Endothelial cell of umbilical vein (primary cell): ENCODE data around the gene FHIT. TPM values are rescaled to one million over a fixed set of nuclear protein-coding genes. Genes with fewer than 3 reads are reported as not detected.

Source experiments
- BruUV-seq: library from RNA; stranded (reverse); fragments of 400-500 nt; replicated peaks from 2 replicates; lab custom pipeline; 2021; lab: Mats Ljungman, UMichigan
- CTCF ChIA-PET: fragments of 300-600, 350-600 bp; sonication (Branson Sonifier 250); formaldehyde crosslinking; loops from one replicate; lab custom pipeline; 2021; ENCODE audit warnings: antibody characterized with exemption, inconsistent platforms; lab: Charles Lee
- POLR2A ChIA-PET: fragments of 300-600, 350-600 bp; sonication (Branson Sonifier 250); formaldehyde crosslinking; loops from one replicate; lab custom pipeline; 2021; ENCODE audit warnings: antibody characterized with exemption, inconsistent platforms; lab: Charles Lee
- DNase-seq: peaks from one replicate; pipeline ENCODE4 v3.0.0-alpha.2; 2011; ENCODE audit warnings: low read depth, low spot score
- FAIRE-seq: peaks from 2 replicates; lab custom pipeline; 2011; peaks lifted over from hg19 to GRCh38; lab: Jason Lieb, UNC
- H2AFZ ChIP-seq: 2 replicates; pipeline ENCODE4 v1.6.0; 2012; ENCODE audit warnings: low read depth, low read length, control low read depth, inconsistent platforms
- H3K27ac ChIP-seq: 2 replicates; pipeline ENCODE4 v1.5.1; 2011; ENCODE audit warnings: low read depth, mild to moderate bottlenecking, control low read depth, low read length, moderate library complexity; ENCODE audit not compliant: insufficient read depth
- H3K27me3 ChIP-seq, 2 experiments: 2 replicates each; pipeline versions ENCODE4 v1.6.0 to v1.6.1; 2011; ENCODE audit warnings: low read length in 2 of 2, mixed read lengths in 1 of 2; ENCODE audit not compliant: control insufficient read depth in 2 of 2, insufficient read depth in 2 of 2
- H3K36me3 ChIP-seq, 2 experiments: 2 replicates in 1 of 2; 3 replicates in 1 of 2; pipeline ENCODE4 v1.5.1; 2011; ENCODE audit warnings: low read length in 2 of 2, mild to moderate bottlenecking in 1 of 2, moderate library complexity in 1 of 2; ENCODE audit not compliant: control insufficient read depth in 2 of 2, insufficient read depth in 2 of 2; ENCODE audit errors: extremely low read depth in 1 of 2
- H3K4me1 ChIP-seq: 3 replicates; pipeline ENCODE4 v1.5.1; 2011; ENCODE audit warnings: mild to moderate bottlenecking, low read length; ENCODE audit not compliant: control insufficient read depth, insufficient read depth; ENCODE audit errors: extremely low read depth
- H3K4me2 ChIP-seq: 2 replicates; pipeline ENCODE4 v1.6.1; 2011; ENCODE audit warnings: low read length, control low read depth, mixed read lengths; ENCODE audit not compliant: insufficient read depth
- H3K4me3 ChIP-seq, 3 experiments: fragments of 200-600 bp in 1 of 3; sonication (generic), shearing (Covaris generic) in 1 of 3; replicated peaks in 1 of 3; 2 replicates each; pipeline ENCODE4 v1.5.1; 2011 to 2016; ENCODE audit warnings: control low read depth in 3 of 3, low read length in 3 of 3, mild to moderate bottlenecking in 2 of 3, inconsistent platforms in 1 of 3, low read depth in 1 of 3, moderate library complexity in 1 of 3; ENCODE audit not compliant: insufficient read depth in 1 of 3
- H3K79me2 ChIP-seq: 2 replicates; pipeline ENCODE4 v1.6.0; 2012; ENCODE audit warnings: low read length, inconsistent platforms; ENCODE audit not compliant: control insufficient read depth, insufficient read depth
- H3K9ac ChIP-seq: replicated peaks from 2 replicates; pipeline ENCODE3; 2011; ENCODE audit warnings: low read length, control low read depth; ENCODE audit not compliant: insufficient read depth; ENCODE audit errors: extremely low read depth
- H3K9me1 ChIP-seq: replicated peaks from 3 replicates; pipeline ENCODE4 v1.6.0; 2011; ENCODE audit warnings: mild to moderate bottlenecking, low read length; ENCODE audit not compliant: control insufficient read depth, insufficient read depth; ENCODE audit errors: extremely low read depth
- H3K9me3 ChIP-seq: replicated peaks from 2 replicates; pipeline ENCODE4 v1.5.1; 2012; ENCODE audit warnings: low read length, inconsistent platforms; ENCODE audit not compliant: control insufficient read depth, insufficient read depth
- H4K20me1 ChIP-seq: replicated peaks from 2 replicates; pipeline ENCODE3; 2011; ENCODE audit warnings: mild to moderate bottlenecking, low read length; ENCODE audit not compliant: control insufficient read depth, insufficient read depth; ENCODE audit errors: extremely low read depth
- CTCF ChIP-seq, 2 donors: IDR thresholded peaks; 1 replicate in 1 of 2; 2 replicates in 1 of 2; pipeline ENCODE4 v1.5.1; 2011; ENCODE audit warnings: low read length in 2 of 2, mild to moderate bottlenecking in 2 of 2, moderate library complexity in 2 of 2, control low read depth in 1 of 2, inconsistent platforms in 1 of 2, low read depth in 1 of 2; ENCODE audit not compliant: insufficient read depth in 1 of 2; ENCODE audit errors: extremely low read depth in 1 of 2
- EZH2 ChIP-seq: IDR thresholded peaks from 2 replicates; pipeline ENCODE4 v1.6.1; 2012; ENCODE audit warnings: borderline replicate concordance, low read depth, mild to moderate bottlenecking, moderate library complexity, low read length, inconsistent platforms; ENCODE audit not compliant: severe bottlenecking
- FOS ChIP-seq: IDR thresholded peaks from 2 replicates; pipeline ENCODE4 v1.6.1; 2011; ENCODE audit warnings: mild to moderate bottlenecking, low read length, moderate library complexity, borderline replicate concordance; ENCODE audit not compliant: insufficient read depth
- GATA2 ChIP-seq: IDR thresholded peaks from 2 replicates; pipeline ENCODE4 v1.7.0; 2011; ENCODE audit warnings: low read depth, mild to moderate bottlenecking, moderate library complexity, mixed read lengths, low read length; ENCODE audit not compliant: insufficient read length, insufficient read depth
- JUN ChIP-seq: IDR thresholded peaks from 2 replicates; pipeline ENCODE4 v1.6.1; 2011; ENCODE audit warnings: borderline replicate concordance, low read depth; ENCODE audit not compliant: insufficient read length, insufficient read depth
- MAX ChIP-seq: IDR thresholded peaks from 2 replicates; pipeline ENCODE4 v1.6.1; 2011; ENCODE audit not compliant: insufficient read depth, insufficient read length
- MYC ChIP-seq: IDR thresholded peaks from one replicate; pipeline ENCODE4 v1.6.1; 2011; ENCODE audit warnings: mild to moderate bottlenecking, low read depth, low read length
- POLR2A ChIP-seq: IDR thresholded peaks from 2 replicates; pipeline ENCODE4 v1.6.1; 2012; ENCODE audit warnings: low read depth, mild to moderate bottlenecking, control low read depth, low read length
- POLR2AphosphoS5 ChIP-seq: IDR thresholded peaks from 2 replicates; pipeline ENCODE4 v1.6.1; 2012; ENCODE audit warnings: low read depth, mild to moderate bottlenecking, control low read depth, low read length, moderate library complexity; ENCODE audit not compliant: insufficient read depth
- dilution Hi-C: fragments of 300-500 bp; cut with MboI; formaldehyde crosslinking; loops from one replicate; pipeline ENCODE4 v1.15.0; 2019; ENCODE audit warnings: low sequenced_read_pairs; ENCODE audit not compliant: extremely low pct_ligation_motif_present
- intact Hi-C: fragments of 100-400 bp; cut with micrococcal nuclease; formaldehyde crosslinking; loops from one replicate; pipeline ENCODE4 v1.10.0; 2022
- polyA plus RNA-seq, 4 experiments: library from polyadenylated mRNA; depleted of rRNA in 3 of 4; stranded (reverse) in 3 of 4; unstranded in 1 of 4; fragments of >200 nt; gene quantifications; 2 replicates each; pipeline versions ENCODE4 v1.2.1 to v1.2.3, GENCODE V29; 2011 to 2012; ENCODE audit warnings: missing spikeins in 1 of 4
- total RNA-seq: library from RNA; stranded (reverse); gene quantifications from 2 replicates; pipeline ENCODE4 v1.2.3, GENCODE V29; 2021

The FHIT gene
- total and polyA plus RNA-seq, 2 donors (not counting 3 experiments of a cell fraction or from before 2014, with no cell fraction given): 0.47 to 2.2 TPM

GRCh38 chr3:60160822-60161748, 1090.2 kb downstream of the FHIT start:
- intact Hi-C loops (no loop called here), dilution Hi-C loops (no loop called here)
- ChIA-PET POLR2A (no interaction called here), CTCF (no interaction called here)
- BruUV-seq: no TSS peak
- no peak overlapping the region for H3K27ac ChIP-seq
- H3K9ac ChIP-seq: no peak overlapping the region
- no peak overlapping the region for H2AFZ ChIP-seq
- no peaks in the 10 kb centered on the region for H4K20me1 ChIP-seq
- no peaks in the 10 kb centered on the region for H3K27me3 ChIP-seq
- no peak for TF ChIP-seq POLR2AphosphoS5
- TF ChIP-seq EZH2: no peak
- no peak for TF ChIP-seq POLR2A
- TF ChIP-seq CTCF (IDR thresholded peaks at IDR 0.05; ENCODE audit: extremely low read depth in 1 of 2, insufficient read depth in 1 of 2, low read depth in 1 of 2, low read length in 2 of 2): no peak
- TF ChIP-seq JUN: no peak
- TF ChIP-seq MAX: no peak
- TF ChIP-seq GATA2: no peak
- no peak for TF ChIP-seq MYC
- TF ChIP-seq FOS: no peak
- H3K79me2 ChIP-seq: no peaks in the 10 kb centered on the region
- no peaks in the 10 kb centered on the region for H3K9me1 ChIP-seq
- FAIRE-seq (no peak), DNase-seq (no peak)
- no peak overlapping the region for H3K4me3 ChIP-seq
- H3K4me2 ChIP-seq: no peak overlapping the region
- no peaks in the 10 kb centered on the region for H3K36me3 ChIP-seq
- H3K4me1 ChIP-seq: no peaks in the 10 kb centered on the region
- no peaks in the 10 kb centered on the region for H3K9me3 ChIP-seq
